Fibroblast of the aortic adventitia (primary cell): ENCODE measurements around the gene PSEN1. TPM values are rescaled to one million over a fixed set of nuclear protein-coding genes. Genes with fewer than 3 reads are reported as not detected.
A peak's percentile ranks its signal among the peaks of the same experiment; 100 is the strongest.
"Not testable (repeated sequence)": the region's sequence is repeated elsewhere in the genome, so short reads cannot be mapped to it uniquely, and the experiment has no call there.

ENCODE experiments used
- DNase-seq: peaks from one replicate; pipeline ENCODE4 v3.0.0-alpha.2; 2010; ENCODE audit warnings: low read depth
- H3K4me3 ChIP-seq: 2 replicates; pipeline ENCODE4 v1.5.1; 2011; ENCODE audit warnings: low read depth, mild to moderate bottlenecking, control low read depth, low read length, moderate library complexity
- total RNA-seq: library from RNA; depleted of rRNA; stranded (reverse); fragments of >200 nt; gene quantifications from 2 replicates; pipeline ENCODE4 v1.2.3, GENCODE V29; 2012; ENCODE audit warnings: low replicate concordance
- TF ChIP-seq, protein P1 (sequence below): IDR thresholded peaks from 2 replicates; pipeline ENCODE4 v1.5.1; 2011; ENCODE audit warnings: mild to moderate bottlenecking, low read length, control low read depth, inconsistent platforms; ENCODE audit not compliant: insufficient read depth

Gene PSEN1
- total RNA-seq, 1 donor: 55.0 TPM

DNA sequence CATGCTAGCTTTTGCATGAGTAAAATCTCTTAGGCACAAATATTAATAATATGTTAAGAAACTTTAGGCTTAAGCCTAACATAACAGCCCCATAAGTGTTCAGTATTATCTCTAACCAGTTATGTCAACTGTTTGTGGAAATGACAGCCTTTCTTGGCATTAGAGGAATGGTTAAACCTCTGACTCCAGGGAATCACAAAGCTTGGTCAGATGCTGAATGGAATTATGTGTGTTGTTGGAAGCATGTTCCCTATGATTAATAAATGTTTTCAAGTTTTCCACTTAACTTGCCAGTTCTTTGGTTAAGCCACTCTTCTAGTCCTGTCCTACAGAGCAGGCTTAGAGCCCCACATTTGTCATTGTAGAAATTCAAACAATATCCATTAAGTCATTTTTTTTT is 17.0 kb downstream of the PSEN1 start:
- peak; percentile 88 for DNase-seq
- TF ChIP-seq, protein P1, sequence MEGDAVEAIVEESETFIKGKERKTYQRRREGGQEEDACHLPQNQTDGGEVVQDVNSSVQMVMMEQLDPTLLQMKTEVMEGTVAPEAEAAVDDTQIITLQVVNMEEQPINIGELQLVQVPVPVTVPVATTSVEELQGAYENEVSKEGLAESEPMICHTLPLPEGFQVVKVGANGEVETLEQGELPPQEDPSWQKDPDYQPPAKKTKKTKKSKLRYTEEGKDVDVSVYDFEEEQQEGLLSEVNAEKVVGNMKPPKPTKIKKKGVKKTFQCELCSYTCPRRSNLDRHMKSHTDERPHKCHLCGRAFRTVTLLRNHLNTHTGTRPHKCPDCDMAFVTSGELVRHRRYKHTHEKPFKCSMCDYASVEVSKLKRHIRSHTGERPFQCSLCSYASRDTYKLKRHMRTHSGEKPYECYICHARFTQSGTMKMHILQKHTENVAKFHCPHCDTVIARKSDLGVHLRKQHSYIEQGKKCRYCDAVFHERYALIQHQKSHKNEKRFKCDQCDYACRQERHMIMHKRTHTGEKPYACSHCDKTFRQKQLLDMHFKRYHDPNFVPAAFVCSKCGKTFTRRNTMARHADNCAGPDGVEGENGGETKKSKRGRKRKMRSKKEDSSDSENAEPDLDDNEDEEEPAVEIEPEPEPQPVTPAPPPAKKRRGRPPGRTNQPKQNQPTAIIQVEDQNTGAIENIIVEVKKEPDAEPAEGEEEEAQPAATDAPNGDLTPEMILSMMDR: no peak

DNA sequence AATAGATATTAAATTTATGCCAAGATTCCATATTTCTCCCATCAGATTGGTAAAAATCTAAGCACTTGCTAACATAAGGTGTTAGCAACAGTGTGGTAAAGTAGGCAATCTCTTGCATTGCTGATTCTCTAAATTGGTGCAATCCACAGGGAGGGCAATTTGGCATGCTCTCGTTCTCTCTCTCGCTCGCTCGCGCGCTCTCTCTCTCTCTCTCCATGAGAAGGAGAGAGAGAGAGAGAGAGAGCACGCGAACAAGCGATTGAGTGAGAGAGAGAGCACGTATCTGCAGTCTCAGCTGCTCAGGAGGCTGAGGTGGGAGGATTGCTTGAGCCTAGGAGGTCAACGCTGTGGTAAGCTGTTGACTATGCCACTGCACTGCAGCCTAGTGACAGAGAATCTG is 25.9 kb downstream of the PSEN1 start:
- no peak for DNase-seq
- TF ChIP-seq, protein P1: no peak
- H3K4me3 ChIP-seq: no peak overlapping the region

More for the DNA sequence above, 17.0 kb downstream of the PSEN1 start:
- no peak overlapping the region for H3K4me3 ChIP-seq

DNA sequence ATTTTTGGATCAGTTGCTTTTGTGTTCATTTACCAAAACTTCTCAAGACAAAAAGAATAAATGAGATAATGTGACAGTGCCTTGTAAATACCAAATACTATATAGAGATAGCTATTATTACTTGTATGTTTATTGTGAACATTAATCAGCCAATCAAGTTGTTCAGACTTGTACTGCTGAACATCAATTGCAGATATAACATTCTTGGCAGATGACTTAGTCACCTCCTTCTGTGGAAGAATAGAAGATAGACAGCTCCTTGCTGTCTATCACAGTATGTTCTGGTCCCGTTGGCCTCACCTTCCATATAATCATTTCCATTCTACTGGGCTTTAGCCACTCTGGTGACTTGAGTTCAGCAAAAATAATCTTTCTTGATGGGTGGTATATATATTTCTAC is 30.1 kb downstream of the PSEN1 start:
- TF ChIP-seq, protein P1: no peak
- DNase-seq: no peak
- no peak overlapping the region for H3K4me3 ChIP-seq

DNA sequence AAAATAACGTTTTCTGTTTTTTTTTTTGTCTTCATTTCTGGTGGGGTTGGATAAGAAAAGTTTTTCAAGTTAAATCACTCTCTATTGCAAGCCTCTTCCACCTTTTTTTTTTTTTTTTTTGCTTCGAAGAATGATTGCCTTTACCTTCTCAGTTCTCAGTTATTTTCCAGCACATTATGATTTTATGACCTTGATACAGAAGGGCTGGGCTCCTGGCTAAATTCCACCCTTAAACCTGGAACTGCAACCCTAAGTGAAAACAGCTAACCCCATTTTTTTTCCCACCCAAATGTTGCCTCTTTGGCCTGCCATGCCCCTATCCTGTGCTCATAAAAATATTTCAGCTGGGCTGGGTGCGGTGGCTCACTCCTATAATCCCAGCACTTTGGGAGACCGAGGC is 31.4 kb downstream of the PSEN1 start:
- TF ChIP-seq, protein P1: no peak
- no peak for DNase-seq
- H3K4me3 ChIP-seq: no peak overlapping the region

DNA sequence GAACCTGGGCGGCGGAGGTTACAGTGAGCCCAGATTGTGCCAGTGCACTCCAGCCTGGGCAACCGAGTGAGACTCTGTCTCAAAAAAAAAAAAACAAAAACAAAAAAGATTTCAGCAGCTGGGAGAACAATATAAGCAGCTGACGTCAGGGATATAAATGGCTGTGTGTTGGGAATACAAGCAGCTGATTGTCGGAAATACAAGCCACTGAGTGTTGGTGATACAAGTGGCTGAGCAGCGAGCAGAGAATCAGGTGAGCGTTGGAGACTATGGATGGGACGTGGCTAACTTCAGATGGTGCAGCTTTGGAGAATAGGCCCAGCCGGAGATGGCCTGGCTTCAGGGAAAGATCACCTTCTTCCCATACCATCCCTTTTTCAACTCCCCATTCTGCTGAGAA is 32.0 kb downstream of the PSEN1 start:
- no peak overlapping the region for H3K4me3 ChIP-seq
- no peak for DNase-seq
- TF ChIP-seq, protein P1: no peak

DNA sequence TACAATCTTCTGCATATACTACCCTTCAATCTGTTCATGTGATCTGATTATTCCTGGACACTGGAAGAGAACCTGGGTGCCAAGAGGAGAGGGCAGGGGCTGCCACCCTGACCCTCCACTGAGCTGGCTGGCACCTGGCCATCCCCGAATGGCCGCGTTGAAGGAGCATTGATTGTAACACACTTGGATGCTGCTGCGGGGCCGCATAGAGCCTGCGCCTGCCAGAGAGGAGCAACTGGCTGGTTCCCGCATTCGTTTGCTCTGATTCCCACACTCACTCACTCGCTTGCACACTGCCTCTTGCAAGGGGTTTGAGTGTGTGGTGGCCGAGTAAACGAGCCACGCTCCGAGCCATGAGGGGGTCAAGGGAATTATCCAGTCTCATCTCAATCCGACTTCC is 32.4 kb downstream of the PSEN1 start:
- H3K4me3 ChIP-seq: no peak overlapping the region
- DNase-seq: no peak
- TF ChIP-seq, protein P1: no peak

DNA sequence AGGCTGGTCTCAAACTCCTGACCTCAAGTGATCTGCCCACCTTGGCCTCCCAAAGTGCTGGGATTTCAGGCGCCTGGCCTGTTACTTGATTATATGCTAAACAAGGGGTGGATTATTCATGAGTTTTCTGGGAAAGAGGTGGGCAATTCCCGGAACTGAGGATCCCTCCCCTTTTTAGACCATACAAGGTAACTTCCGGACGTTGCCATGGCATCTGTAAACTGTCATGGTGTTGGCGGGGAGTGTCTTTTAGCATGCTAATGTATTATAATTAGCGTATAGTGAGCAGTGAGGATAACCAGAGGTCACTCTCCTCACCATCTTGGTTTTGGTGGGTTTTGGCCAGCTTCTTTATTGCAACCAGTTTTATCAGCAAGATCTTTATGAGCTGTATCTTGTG is 33.5 kb downstream of the PSEN1 start:
- not testable (repeated sequence) for H3K4me3 ChIP-seq, DNase-seq
